ENCODE measurements around the gene MMEL1. TPM values are rescaled to one million over a fixed set of nuclear protein-coding genes. Genes with fewer than 3 reads are reported as not detected.

The MMEL1 gene
- polyA plus RNA-seq, 1 of the 3 experiments (the other 2 are of a cell fraction), result 0.16 TPM

- TF ChIP-seq, protein P1, sequence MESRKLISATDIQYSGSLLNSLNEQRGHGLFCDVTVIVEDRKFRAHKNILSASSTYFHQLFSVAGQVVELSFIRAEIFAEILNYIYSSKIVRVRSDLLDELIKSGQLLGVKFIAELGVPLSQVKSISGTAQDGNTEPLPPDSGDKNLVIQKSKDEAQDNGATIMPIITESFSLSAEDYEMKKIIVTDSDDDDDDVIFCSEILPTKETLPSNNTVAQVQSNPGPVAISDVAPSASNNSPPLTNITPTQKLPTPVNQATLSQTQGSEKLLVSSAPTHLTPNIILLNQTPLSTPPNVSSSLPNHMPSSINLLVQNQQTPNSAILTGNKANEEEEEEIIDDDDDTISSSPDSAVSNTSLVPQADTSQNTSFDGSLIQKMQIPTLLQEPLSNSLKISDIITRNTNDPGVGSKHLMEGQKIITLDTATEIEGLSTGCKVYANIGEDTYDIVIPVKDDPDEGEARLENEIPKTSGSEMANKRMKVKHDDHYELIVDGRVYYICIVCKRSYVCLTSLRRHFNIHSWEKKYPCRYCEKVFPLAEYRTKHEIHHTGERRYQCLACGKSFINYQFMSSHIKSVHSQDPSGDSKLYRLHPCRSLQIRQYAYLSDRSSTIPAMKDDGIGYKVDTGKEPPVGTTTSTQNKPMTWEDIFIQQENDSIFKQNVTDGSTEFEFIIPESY (IDR thresholded peaks at IDR 0.05; ENCODE audit: borderline replicate concordance, low read depth), result no peak
- no peak for TF ChIP-seq RAD21 (IDR thresholded peaks at IDR 0.05; ENCODE audit: low read length)
- TF ChIP-seq NFIC (IDR thresholded peaks at IDR 0.05; ENCODE audit: borderline replicate concordance), result no peak
- TF ChIP-seq JUND (IDR thresholded peaks at IDR 0.05), result no peak
- TF ChIP-seq TAF1 (IDR thresholded peaks at IDR 0.05; ENCODE audit: borderline replicate concordance, low read depth, low read length), result no peak
Observed at GRCh38 chr1:2567083-2567679, 65.6 kb downstream of the MMEL1 start (continued).

DNA sequence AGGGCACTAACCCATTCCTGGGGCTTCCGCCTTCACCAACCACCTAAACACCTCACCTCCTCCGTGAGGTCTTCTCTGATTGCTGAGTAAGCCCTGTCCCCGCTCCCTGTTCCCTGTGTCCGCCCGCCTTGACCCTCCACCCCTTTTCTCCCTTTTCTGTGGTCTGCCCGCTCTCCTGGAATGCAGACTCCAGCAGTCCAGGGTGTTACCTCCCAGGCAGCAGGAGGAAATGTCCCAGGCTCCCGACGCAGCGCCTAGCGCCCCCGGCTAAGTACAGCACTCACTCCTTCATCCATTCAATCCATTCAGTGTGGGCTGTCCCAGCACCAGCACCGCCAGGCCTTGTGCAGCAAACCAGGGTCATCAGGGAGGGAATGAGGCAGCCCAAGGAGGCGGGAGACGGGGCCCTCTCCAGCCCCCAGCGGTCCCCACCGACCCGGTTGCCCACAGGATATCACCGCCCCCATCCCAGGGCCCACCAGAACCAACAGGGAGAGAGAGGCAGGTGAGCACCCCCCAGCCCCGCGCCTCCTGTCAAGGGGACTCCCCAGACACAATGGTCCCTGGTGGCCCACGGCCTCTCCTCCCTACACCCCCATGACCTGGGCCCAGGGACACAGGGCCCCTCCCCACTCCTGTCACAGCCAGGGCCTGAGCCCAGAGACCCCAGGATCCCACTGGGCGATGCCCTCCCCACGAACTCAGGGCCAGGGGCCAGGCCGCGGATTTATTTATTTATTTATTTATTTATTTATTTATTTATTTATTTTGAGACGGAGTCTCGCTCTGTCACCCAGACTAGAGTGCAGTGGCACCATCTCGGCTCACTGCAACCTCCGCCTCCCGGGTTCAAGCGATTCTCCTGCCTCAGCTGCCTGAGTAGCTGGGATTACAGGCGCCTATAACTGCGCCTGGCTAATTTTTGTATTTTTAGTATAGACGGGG is 66.4 kb downstream of the MMEL1 start:
- Histone ChIP-seq H3K4me3 (ENCODE audit: low read depth in 2 of 2, low read length in 1 of 2) (no peak overlapping the region), H3F3A (replicated peaks; ENCODE audit: insufficient read depth) (no peaks in the 10 kb centered on the region), H3K27ac (ENCODE audit: low read depth in 2 of 2, low read length in 1 of 2) (no peak overlapping the region), H3K27me3 (ENCODE audit: insufficient read depth) (no peaks in the 10 kb centered on the region), H3K79me2 (ENCODE audit: insufficient read depth) (no peaks in the 10 kb centered on the region), H2AFZ (ENCODE audit: low read depth) (no peak overlapping the region), H3K4me2 (no peak overlapping the region), H3K9me3 (no peaks in the 10 kb centered on the region), H3K9ac (no peak overlapping the region), H3K9me2 (no peaks in the 10 kb centered on the region), H3K36me3 (replicated peaks in 1 of 2; ENCODE audit: control insufficient read depth in 1 of 2, insufficient read depth in 2 of 2, low read length in 1 of 2) (no peaks in the 10 kb centered on the region), H3K4me1 (ENCODE audit: control insufficient read depth in 1 of 2, insufficient read depth in 2 of 2, low read depth in 1 of 2, low read length in 1 of 2) (no peaks in the 10 kb centered on the region), H4K20me1 (ENCODE audit: insufficient read depth) (no peaks in the 10 kb centered on the region)
- 81% methylated on average over 24 of the region's 34 CpGs for WGBS (ENCODE audit: low lambda C conversion rate)
- TF ChIP-seq RFX5 (IDR thresholded peaks at IDR 0.05; ENCODE audit: low read length) (no peak), NRF1 (IDR thresholded peaks at IDR 0.05; ENCODE audit: low read depth, low read length) (no peak), EP300 (IDR thresholded peaks at IDR 0.05; ENCODE audit: borderline replicate concordance in 1 of 2, low read depth in 1 of 2, low read length in 1 of 2) (no peak), ELF1 (IDR thresholded peaks at IDR 0.05) (no peak), FOXM1 (IDR thresholded peaks at IDR 0.05; ENCODE audit: low read depth) (no peak), RAD21 (IDR thresholded peaks at IDR 0.05; ENCODE audit: low read length) (no peak), YY1 (IDR thresholded peaks at IDR 0.05; ENCODE audit: low read depth) (no peak), TCF12 (IDR thresholded peaks at IDR 0.05) (no peak)
- TF ChIP-seq, protein P2, sequence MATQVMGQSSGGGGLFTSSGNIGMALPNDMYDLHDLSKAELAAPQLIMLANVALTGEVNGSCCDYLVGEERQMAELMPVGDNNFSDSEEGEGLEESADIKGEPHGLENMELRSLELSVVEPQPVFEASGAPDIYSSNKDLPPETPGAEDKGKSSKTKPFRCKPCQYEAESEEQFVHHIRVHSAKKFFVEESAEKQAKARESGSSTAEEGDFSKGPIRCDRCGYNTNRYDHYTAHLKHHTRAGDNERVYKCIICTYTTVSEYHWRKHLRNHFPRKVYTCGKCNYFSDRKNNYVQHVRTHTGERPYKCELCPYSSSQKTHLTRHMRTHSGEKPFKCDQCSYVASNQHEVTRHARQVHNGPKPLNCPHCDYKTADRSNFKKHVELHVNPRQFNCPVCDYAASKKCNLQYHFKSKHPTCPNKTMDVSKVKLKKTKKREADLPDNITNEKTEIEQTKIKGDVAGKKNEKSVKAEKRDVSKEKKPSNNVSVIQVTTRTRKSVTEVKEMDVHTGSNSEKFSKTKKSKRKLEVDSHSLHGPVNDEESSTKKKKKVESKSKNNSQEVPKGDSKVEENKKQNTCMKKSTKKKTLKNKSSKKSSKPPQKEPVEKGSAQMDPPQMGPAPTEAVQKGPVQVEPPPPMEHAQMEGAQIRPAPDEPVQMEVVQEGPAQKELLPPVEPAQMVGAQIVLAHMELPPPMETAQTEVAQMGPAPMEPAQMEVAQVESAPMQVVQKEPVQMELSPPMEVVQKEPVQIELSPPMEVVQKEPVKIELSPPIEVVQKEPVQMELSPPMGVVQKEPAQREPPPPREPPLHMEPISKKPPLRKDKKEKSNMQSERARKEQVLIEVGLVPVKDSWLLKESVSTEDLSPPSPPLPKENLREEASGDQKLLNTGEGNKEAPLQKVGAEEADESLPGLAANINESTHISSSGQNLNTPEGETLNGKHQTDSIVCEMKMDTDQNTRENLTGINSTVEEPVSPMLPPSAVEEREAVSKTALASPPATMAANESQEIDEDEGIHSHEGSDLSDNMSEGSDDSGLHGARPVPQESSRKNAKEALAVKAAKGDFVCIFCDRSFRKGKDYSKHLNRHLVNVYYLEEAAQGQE (IDR thresholded peaks at IDR 0.05; ENCODE audit: low read depth, low read length), result no peak
- DNase-seq, result peak; percentile 27
- POLR2A ChIA-PET, result no interaction called here
- CTCF ChIA-PET, result interaction anchor here (1.6 kb wide), 1 partner anchor 11 kb away, joined by 6 read pairs; the partner anchor contains the start of gene TNFRSF14
